ENCODE measurements around the gene ATP6V1F.

Gene ATP6V1F

DNA sequence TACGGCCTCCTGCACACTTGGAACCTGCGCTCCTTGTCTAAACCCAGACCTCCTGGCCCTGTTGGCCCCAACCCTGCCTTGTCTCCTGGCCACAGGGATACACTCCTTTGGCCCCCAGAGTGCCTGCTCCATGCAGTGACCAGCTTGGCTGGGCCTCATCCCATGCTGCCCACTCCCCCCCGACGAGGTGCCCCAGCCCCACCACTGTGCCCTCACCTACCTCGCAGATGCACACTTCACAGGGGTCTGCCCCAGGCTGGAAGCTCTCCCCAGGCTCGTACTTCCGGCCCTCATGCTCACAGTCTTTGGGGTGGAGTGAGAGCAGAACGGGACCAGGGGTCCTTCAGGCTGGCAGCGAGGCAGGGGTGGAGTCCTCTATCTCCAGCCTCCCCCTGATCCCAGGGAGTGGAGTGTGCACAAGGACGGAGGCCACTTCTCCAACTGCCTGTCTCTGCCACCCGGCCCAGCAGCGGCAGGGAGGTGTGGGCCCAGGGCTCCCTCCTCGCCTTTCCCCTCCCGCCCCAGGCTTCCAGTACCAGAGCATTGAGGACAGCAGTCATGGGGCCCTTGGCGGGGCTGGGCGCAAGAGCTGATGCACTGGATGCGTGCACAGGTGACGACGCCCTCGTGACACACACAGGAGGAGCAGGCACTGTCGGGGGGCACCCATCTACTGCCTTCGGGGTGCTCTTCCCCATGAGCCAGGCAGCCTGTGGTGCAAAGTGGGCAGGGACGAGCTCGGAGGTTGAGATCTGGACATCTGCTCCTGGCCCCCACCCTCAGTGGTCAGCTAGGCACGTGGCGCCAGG is 22.1 kb downstream of the ATP6V1F start:
- no peak overlapping the region for H3K27ac ChIP-seq
- TF ChIP-seq, protein P1, sequence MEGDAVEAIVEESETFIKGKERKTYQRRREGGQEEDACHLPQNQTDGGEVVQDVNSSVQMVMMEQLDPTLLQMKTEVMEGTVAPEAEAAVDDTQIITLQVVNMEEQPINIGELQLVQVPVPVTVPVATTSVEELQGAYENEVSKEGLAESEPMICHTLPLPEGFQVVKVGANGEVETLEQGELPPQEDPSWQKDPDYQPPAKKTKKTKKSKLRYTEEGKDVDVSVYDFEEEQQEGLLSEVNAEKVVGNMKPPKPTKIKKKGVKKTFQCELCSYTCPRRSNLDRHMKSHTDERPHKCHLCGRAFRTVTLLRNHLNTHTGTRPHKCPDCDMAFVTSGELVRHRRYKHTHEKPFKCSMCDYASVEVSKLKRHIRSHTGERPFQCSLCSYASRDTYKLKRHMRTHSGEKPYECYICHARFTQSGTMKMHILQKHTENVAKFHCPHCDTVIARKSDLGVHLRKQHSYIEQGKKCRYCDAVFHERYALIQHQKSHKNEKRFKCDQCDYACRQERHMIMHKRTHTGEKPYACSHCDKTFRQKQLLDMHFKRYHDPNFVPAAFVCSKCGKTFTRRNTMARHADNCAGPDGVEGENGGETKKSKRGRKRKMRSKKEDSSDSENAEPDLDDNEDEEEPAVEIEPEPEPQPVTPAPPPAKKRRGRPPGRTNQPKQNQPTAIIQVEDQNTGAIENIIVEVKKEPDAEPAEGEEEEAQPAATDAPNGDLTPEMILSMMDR (IDR thresholded peaks at IDR 0.05), result no peak
- H3K4me3 ChIP-seq, result no peak overlapping the region
- DNase-seq (ENCODE audit: low spot score), result no peak

- DNase-seq (ENCODE audit: low spot score), result no peak
Measured at GRCh38 chr7:128885370-128886187, 22.9 kb downstream of the ATP6V1F start.

DNA sequence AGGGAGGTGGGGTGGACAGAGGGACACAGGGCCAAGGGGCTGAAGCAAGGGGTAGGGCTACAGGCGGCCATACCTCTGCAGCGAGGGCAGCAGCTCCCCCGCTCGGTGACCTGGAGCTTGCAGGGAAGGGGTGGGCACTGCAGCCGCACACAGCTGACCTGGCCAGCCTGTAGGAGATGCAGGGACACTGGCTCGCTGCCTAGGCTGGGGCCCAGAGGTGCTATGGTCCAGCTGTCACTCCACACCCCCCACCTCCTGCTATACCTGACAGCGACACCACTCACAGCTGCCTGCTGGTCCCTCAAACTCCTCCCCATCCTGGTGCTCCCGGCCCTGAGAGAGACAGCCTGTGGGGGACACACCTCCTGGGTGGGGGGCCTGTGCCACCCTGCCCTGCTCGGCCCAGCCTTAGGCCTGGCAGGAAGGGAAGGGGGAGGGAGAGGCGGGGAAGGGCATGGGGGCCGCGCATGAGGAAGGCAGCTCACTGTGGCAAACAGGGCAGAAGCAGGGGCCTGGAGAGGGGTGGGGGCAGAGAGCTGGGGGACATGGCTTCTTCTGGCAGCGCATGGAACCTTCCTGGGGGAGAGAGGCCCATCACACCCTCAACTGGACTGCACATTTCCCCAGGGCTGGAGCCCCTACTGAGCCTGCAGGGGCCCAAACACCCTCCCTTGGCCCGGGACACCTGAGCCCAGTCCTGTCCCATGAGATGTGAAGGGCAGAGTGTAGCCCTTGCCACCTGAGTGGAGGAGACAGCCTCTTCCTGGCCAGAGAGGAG is 23.9 kb downstream of the ATP6V1F start:
- DNase-seq (ENCODE audit: low spot score), result no peak
- TF ChIP-seq, protein P1 (IDR thresholded peaks at IDR 0.05), result no peak
- H3K4me3 ChIP-seq, result no peak overlapping the region
- H3K27ac ChIP-seq, result no peak overlapping the region

More at GRCh38 chr7:128885370-128886187, 22.9 kb downstream of the ATP6V1F start:
- Histone ChIP-seq H3K27ac (no peak overlapping the region), H3K4me3 (no peak overlapping the region)
- TF ChIP-seq, protein P1 (IDR thresholded peaks at IDR 0.05), result no peak

- no peak for DNase-seq (ENCODE audit: low spot score)
- no peak overlapping the region for H3K4me3 ChIP-seq
- TF ChIP-seq, protein P1 (IDR thresholded peaks at IDR 0.05), result no peak
- H3K27ac ChIP-seq, result no peak overlapping the region
Measured at GRCh38 chr7:128887169-128888038, 24.7 kb downstream of the ATP6V1F start.

DNA sequence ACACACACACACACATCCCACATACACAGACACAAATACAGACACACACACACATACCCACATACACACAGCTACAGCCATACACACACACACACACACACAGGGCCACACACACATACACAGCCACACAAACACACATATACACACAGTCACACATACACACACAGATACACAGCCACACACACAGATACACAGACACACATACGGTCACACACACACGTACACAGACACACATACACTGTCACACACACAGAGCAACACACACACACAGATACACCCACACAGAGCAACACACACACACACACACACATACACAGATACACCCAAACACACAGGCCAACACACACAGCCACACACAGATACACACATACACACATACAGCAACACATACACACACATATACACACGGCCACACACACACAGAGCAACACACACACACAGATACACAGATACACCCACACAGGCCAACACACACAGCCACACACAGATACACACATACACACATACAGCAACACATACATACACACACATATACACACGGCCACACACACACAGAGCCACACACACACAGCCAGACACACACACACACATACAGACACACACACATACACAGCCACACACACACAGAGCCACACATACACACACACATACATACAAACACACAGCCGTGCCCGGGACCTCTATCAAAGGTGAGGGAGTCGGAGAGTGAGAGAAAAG is 25.5 kb downstream of the ATP6V1F start:
- DNase-seq (ENCODE audit: low spot score), result no peak
- no peak overlapping the region for H3K4me3 ChIP-seq
- TF ChIP-seq, protein P1 (IDR thresholded peaks at IDR 0.05), result no peak
- H3K27ac ChIP-seq, result no peak overlapping the region

- H3K4me3 ChIP-seq, result no peak overlapping the region
- TF ChIP-seq, protein P1 (IDR thresholded peaks at IDR 0.05), result no peak
- no peak overlapping the region for H3K27ac ChIP-seq
- DNase-seq (ENCODE audit: low spot score), result no peak
Measured at GRCh38 chr7:128888756-128889095, 26.1 kb downstream of the ATP6V1F start.

Measured in coronary artery (tissue), 2 donors.